SU-DHL-6 (cell line): Measurements from ENCODE around the gene PRR20G.

Experiments
- H2AFZ ChIP-seq: fragments of 200-600 bp; sonication (generic); 2 replicates; pipeline ENCODE4 v1.6.1; 2014; ENCODE audit warnings: low read depth, mild to moderate bottlenecking, moderate library complexity, mixed read lengths, antibody characterized with exemption, low read length; ENCODE audit not compliant: severe bottlenecking
- H3F3A ChIP-seq: fragments of 200-600 bp; shearing (Covaris generic); 2 replicates; pipeline ENCODE4 v1.6.0; 2016; ENCODE audit warnings: antibody characterized with exemption, mild to moderate bottlenecking; ENCODE audit not compliant: insufficient read depth
- H3K27ac ChIP-seq: fragments of 200-600 bp; sonication (generic); 2 replicates; pipeline ENCODE4 v1.5.1; 2016; ENCODE audit warnings: low read depth, mild to moderate bottlenecking, low read length, moderate library complexity, mixed read lengths
- H3K27me3 ChIP-seq: fragments of 200-600 bp; sonication (generic), shearing (Covaris generic); 2 replicates; pipeline ENCODE4 v1.6.0; 2014; ENCODE audit warnings: mild to moderate bottlenecking, low read length
- H3K36me3 ChIP-seq: fragments of 200-600 bp; sonication (generic); 2 replicates; pipeline ENCODE4 v1.6.1; 2014; ENCODE audit warnings: mild to moderate bottlenecking, low read length, mixed read lengths
- H3K4me2 ChIP-seq: fragments of 300-600, 200-600 bp; shearing (Covaris generic), sonication (generic); 2 replicates; pipeline ENCODE4 v1.6.0; 2014; ENCODE audit warnings: low read length, low read depth, mild to moderate bottlenecking; ENCODE audit not compliant: poor library complexity, severe bottlenecking
- H3K4me3 ChIP-seq: fragments of 200-600 bp; sonication (generic); 2 replicates; pipeline ENCODE4 v1.5.1; 2014; ENCODE audit warnings: antibody characterized with exemption, low read length, mild to moderate bottlenecking, mixed read lengths; ENCODE audit not compliant: insufficient read depth, poor library complexity, severe bottlenecking
- H3K79me2 ChIP-seq: fragments of 200-600 bp; sonication (generic); 2 replicates; pipeline ENCODE4 v1.6.1; 2014; ENCODE audit warnings: mild to moderate bottlenecking, low read length, moderate library complexity; ENCODE audit not compliant: insufficient read depth
- H3K9ac ChIP-seq: fragments of 200-600 bp; sonication (generic); 2 replicates; pipeline ENCODE4 v1.7.0; 2014; ENCODE audit warnings: mild to moderate bottlenecking, low read length
- H3K9me2 ChIP-seq: fragments of 200-600 bp; sonication (generic); replicated peaks from 2 replicates; pipeline ENCODE4 v1.6.1; 2014; ENCODE audit warnings: low read length; ENCODE audit not compliant: insufficient read depth
- H3K9me3 ChIP-seq: fragments of 200-600 bp; sonication (generic); 2 replicates; pipeline ENCODE4 v1.6.1; 2014; ENCODE audit warnings: low read length, mixed read lengths; ENCODE audit not compliant: insufficient read depth
- H4K20me1 ChIP-seq: fragments of 200-600 bp; sonication (generic); 2 replicates; pipeline ENCODE4 v1.6.1; 2014; ENCODE audit warnings: low read depth, mild to moderate bottlenecking, antibody characterized with exemption, low read length, moderate library complexity, mixed read lengths
- CTCF ChIP-seq: fragments of 200-600 bp; sonication (generic); IDR thresholded peaks from one replicate; pipeline ENCODE4 v1.5.1; 2017; ENCODE audit warnings: antibody characterized with exemption, mild to moderate bottlenecking, low read length, moderate library complexity; ENCODE audit not compliant: insufficient read depth, poor library complexity, severe bottlenecking
- EZH2phosphoT487 ChIP-seq: fragments of 200-600 bp; sonication (generic), shearing (Covaris generic); conservative IDR thresholded peaks from 2 replicates; pipeline ENCODE4 v1.6.1; 2018; ENCODE audit warnings: mild to moderate bottlenecking, antibody characterized with exemption, low read length, moderate library complexity, mixed read lengths

The PRR20G gene

DNA sequence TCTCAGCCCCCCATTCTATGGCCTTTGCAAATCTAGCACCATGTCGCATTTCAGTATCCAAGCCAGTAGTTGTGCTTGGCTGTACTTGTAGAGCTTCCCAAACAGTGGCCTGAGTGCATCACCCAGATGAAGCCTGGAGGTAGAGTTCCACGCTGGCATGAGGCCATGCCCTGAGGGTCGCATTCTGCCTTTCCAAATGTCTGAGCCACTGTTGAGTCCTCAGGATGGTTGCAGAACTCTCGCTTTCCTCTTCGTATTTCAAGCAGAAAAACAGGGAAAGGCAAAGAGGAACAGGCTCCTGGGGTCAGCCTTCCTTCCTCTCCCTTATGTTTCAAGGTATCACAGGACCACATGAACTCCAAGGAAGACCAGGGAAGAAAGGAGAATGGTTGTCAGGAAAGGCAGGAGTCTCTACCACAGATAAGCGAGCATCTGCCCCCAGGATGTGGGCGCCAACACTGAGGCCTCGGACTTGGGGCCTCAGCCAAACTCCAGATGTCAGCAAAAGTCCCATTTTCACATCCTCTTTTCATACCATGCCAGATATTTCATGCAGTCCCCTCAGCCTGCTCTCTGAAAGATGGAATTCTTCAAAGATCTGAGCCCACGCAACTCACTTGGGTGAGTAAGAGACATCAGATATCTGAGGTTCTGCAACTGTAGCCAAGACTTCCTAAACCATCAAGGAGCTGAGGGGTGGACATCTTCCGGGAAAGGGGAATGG is 19.4 kb upstream of the PRR20G start:
- Histone ChIP-seq H3F3A (no peaks in the 10 kb centered on the region), H3K9me3 (no peaks in the 10 kb centered on the region), H3K4me2 (no peak overlapping the region), H2AFZ (no peak overlapping the region), H3K36me3 (no peaks in the 10 kb centered on the region), H3K4me3 (no peak overlapping the region), H3K27me3 (no peaks in the 10 kb centered on the region), H3K9me2 (no peaks in the 10 kb centered on the region), H3K9ac (no peak overlapping the region), H3K27ac (no peak overlapping the region), H4K20me1 (no peaks in the 10 kb centered on the region), H3K79me2 (no peaks in the 10 kb centered on the region)
- TF ChIP-seq CTCF = no peak
- TF ChIP-seq EZH2phosphoT487 = no peak

DNA sequence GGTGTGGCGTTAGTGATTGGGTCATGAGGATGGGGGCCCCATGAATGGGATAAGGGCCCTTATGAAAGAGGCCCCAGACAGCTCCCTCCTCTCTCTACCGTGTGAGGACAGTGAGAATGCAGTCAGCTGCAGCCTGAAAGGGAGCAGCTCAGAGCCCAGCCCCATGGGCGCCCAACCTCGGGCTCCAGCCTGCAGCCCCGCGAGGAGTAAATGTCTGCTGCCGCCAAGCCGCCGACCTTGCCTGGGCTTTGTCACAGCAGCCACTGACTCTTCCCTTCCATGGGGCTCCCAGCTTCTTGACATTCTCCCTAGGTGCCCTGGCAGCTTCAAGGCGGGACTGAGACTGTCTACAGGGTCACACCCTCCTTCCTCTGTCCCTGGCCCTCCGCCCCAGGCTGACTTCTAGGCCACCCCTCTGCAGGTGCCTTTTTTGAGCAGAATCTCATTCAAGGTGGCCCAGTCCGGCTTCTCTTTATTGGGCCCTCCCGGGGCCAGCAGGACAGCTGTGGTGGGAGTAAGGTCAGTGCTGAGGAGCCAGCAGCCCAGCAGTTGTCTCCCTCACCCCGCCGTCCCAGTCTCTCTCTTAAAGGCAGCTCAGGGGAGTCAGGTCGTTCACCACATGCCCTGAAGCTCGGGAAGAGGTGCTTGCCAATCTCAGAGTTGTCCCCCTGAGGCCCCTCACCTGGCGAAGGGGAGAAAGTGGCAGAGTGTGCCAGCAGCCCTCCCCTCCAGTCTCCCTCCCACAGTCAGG is 18.7 kb upstream of the PRR20G start:
- Histone ChIP-seq H3K79me2 (no peaks in the 10 kb centered on the region), H3K27me3 (no peaks in the 10 kb centered on the region), H3K9ac (no peak overlapping the region), H3K4me3 (no peak overlapping the region), H4K20me1 (no peaks in the 10 kb centered on the region), H3K4me2 (no peak overlapping the region), H2AFZ (no peak overlapping the region), H3K9me2 (no peaks in the 10 kb centered on the region), H3K27ac (no peak overlapping the region), H3K36me3 (no peaks in the 10 kb centered on the region), H3F3A (no peaks in the 10 kb centered on the region), H3K9me3 (no peaks in the 10 kb centered on the region)
- no peak for TF ChIP-seq EZH2phosphoT487
- TF ChIP-seq CTCF = no peak

DNA sequence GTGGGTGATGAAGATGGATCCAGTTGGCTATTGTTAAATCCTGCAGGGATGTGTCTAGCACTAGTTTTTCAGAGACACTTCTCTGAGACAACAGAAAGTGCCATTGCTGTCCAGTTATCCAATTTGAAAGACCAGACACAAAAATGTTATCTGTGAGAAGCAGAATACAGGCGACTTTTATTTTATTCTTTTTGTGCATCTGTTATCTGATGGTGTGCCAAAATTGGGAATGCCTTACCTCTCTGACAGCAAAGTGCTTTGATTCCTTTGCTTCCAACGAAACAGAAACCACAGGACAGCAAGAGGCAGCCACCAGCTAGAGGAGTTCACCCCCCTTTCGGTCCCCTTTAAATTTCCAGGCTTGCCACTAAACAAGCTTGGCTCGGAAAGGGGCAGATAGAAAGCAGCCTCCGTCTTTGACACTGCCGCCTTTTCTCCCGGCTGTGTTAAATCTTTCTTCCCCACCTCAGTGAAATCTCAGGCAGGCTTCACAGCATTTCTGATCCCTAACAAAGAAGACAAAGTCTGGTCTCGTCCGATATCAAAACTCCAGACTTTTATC is 17.7 kb upstream of the PRR20G start:
- H3K79me2 ChIP-seq = no peaks in the 10 kb centered on the region
- H3K36me3 ChIP-seq = no peaks in the 10 kb centered on the region
- H3K27ac ChIP-seq = no peak overlapping the region
- no peak overlapping the region for H3K4me2 ChIP-seq
- no peaks in the 10 kb centered on the region for H3F3A ChIP-seq
- no peak overlapping the region for H2AFZ ChIP-seq
- no peaks in the 10 kb centered on the region for H3K9me2 ChIP-seq
- H3K27me3 ChIP-seq = no peaks in the 10 kb centered on the region
- no peaks in the 10 kb centered on the region for H4K20me1 ChIP-seq
- H3K9me3 ChIP-seq = no peaks in the 10 kb centered on the region
- TF ChIP-seq EZH2phosphoT487 = no peak
- TF ChIP-seq CTCF = no peak
- H3K9ac ChIP-seq = no peak overlapping the region
- H3K4me3 ChIP-seq = no peak overlapping the region
